BLaER1 treated with 17β-estradiol and CSF1 and Interleukin-3, amounts not matched to agents 10 nM and 100 nM (cell line): ENCODE results near the gene SMURF2.

ENCODE experiments used
- H3K27ac ChIP-seq, 11 experiments: shearing (Covaris generic); formaldehyde crosslinking; 2 replicates each; pipeline ENCODE4 v1.8.1; 2022
- H3K27me3 ChIP-seq, 11 experiments: shearing (Covaris generic); formaldehyde crosslinking; 2 replicates each; pipeline ENCODE4 v1.8.1; 2022
- H3K36me3 ChIP-seq, 11 experiments: shearing (Covaris generic); formaldehyde crosslinking; 2 replicates each; pipeline ENCODE4 v1.8.1; 2022
- H3K4me1 ChIP-seq, 10 experiments: shearing (Covaris generic); formaldehyde crosslinking; 2 replicates each; pipeline ENCODE4 v1.8.1; 2022
- H3K4me2 ChIP-seq, 11 experiments: shearing (Covaris generic); formaldehyde crosslinking; 2 replicates each; pipeline ENCODE4 v1.8.1; 2022
- H3K4me3 ChIP-seq, 10 experiments: shearing (Covaris generic); formaldehyde crosslinking; 2 replicates each; pipeline ENCODE4 v1.8.1; 2022
- H3K9ac ChIP-seq, 11 experiments: shearing (Covaris generic); formaldehyde crosslinking; 2 replicates each; pipeline ENCODE4 v1.8.1; 2022
- H3K9me3 ChIP-seq, 11 experiments: shearing (Covaris generic); formaldehyde crosslinking; replicated peaks in 1 of 11; 2 replicates each; pipeline ENCODE4 v1.8.1; 2022
- H4K20me1 ChIP-seq, 11 experiments: shearing (Covaris generic); formaldehyde crosslinking; 2 replicates each; pipeline ENCODE4 v1.8.1; 2022
- Cebpa-rat ChIP-seq, 11 experiments: shearing (Covaris generic); IDR thresholded peaks; 2 replicates each; pipeline ENCODE4 v1.8.1; 2022

The SMURF2 gene

DNA sequence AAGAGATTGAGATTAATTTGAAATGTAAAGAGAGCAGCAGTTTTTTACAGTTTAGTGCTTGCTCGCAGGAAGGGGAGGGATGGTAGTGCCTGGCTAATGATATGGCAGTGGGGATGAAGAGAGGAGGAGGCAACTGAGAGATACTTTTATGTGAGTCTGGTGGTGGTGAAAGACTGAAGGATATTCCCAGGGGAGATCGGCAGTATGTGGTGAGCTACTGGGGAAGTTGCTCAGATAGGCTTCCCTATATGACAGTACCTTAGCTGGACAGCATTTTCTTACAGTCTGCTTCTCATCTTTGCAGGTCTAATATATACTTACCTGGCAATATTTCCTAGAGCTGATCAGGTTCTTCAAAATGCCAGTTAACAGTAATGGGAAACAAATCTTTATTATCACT is 146.7 kb downstream of the SMURF2 start:
- Histone ChIP-seq H3K9ac (peak overlapping the region in 3 of 11 experiments; percentile 6 to 53 (median 17); a peak in 3 of 22 replicates), H3K4me3 (no peak overlapping the region), H4K20me1 (peaks cover 7 to 53% (median 32%) of the 10 kb centered on the region in 11 experiments; a peak in 15 of 22 replicates), H3K36me3 (peaks cover 89 to 100% (median 97%) of the 10 kb centered on the region in 11 experiments), H3K4me2 (peak overlapping the region; percentile 25 to 69 (median 57); a peak in 20 of 22 replicates), H3K27me3 (no peaks in the 10 kb centered on the region), H3K4me1 (peaks cover 11 to 27% (median 21%) of the 10 kb centered on the region in 10 experiments), H3K9me3 (no peaks in the 10 kb centered on the region), H3K27ac (peak overlapping the region in 3 of 11 experiments; percentile 8 to 32 (median 22); a peak in 1 of 22 replicates)
- TF ChIP-seq Cebpa-rat (IDR thresholded peaks at IDR 0.05): no peak

DNA sequence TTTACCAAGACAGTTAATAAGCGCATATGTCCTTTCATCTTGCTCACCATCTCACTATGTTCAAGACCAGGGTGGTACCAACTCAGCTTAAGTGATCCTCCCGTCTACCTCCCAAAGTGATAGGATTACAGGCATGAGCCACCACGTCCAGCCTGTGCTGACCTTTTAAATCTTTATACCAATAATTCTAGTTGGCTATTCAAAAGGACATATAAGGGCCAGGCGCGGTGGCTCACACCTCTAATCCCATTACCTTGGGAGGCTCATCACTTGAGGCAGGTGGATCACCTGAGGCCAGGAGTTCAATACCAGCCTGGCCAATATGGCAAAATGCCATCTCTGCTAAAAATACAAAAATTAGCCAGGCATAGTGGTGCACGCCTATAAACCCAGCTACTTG is 152.9 kb downstream of the SMURF2 start:
- no peaks in the 10 kb centered on the region for H3K9me3 ChIP-seq
- TF ChIP-seq Cebpa-rat (IDR thresholded peaks at IDR 0.05): no peak
- H3K4me1 ChIP-seq: peaks cover 15 to 29% (median 23%) of the 10 kb centered on the region in 10 experiments
- peaks cover 35 to 74% (median 56%) of the 10 kb centered on the region in 11 experiments for H4K20me1 ChIP-seq
- H3K4me2 ChIP-seq: peak overlapping the region; percentile 6 to 97 (median 84); a peak in 19 of 22 replicates
- H3K27me3 ChIP-seq: no peaks in the 10 kb centered on the region
- peaks cover 58 to 74% (median 64%) of the 10 kb centered on the region in 11 experiments for H3K36me3 ChIP-seq
- no peak overlapping the region; a peak in 1 of 20 replicates for H3K4me3 ChIP-seq
- H3K27ac ChIP-seq: no peak overlapping the region
- peak overlapping the region in 3 of 11 experiments; percentile 24 to 49 (median 26); a peak in 4 of 22 replicates for H3K9ac ChIP-seq

DNA sequence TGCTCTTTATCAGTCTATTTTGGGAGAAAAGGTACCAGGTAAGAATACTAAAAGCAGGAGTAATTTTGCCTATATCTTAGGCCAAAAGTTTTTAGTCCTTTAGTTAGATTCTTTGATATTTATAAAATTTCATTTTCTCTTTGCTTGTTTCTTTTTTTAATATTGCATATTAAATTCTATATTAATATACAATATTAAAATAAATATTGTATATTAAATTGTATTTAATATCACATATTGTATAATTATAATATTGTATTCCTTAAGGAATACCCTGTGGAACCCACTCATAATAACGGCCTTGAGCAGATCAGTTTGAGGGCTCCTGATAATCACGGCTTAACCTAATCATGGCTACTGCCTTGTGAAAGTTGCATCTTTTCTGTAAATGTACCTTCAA is 153.4 kb downstream of the SMURF2 start:
- H3K36me3 ChIP-seq: peaks cover 62 to 74% (median 64%) of the 10 kb centered on the region in 11 experiments
- H3K27ac ChIP-seq: no peak overlapping the region
- no peak for TF ChIP-seq Cebpa-rat (IDR thresholded peaks at IDR 0.05)
- H4K20me1 ChIP-seq: peaks cover 40 to 78% (median 61%) of the 10 kb centered on the region in 11 experiments
- peak overlapping the region; percentile 96 to 100 (median 100); a peak in 17 of 22 replicates for H3K9ac ChIP-seq
- H3K9me3 ChIP-seq: no peaks in the 10 kb centered on the region
- H3K27me3 ChIP-seq: no peaks in the 10 kb centered on the region
- peaks cover 20 to 30% (median 27%) of the 10 kb centered on the region in 10 experiments for H3K4me1 ChIP-seq
- H3K4me3 ChIP-seq: peak overlapping the region in 9 of 10 experiments; percentile 87 to 98 (median 91); a peak in 15 of 20 replicates
- H3K4me2 ChIP-seq: peak overlapping the region; percentile 75 to 97 (median 88)

DNA sequence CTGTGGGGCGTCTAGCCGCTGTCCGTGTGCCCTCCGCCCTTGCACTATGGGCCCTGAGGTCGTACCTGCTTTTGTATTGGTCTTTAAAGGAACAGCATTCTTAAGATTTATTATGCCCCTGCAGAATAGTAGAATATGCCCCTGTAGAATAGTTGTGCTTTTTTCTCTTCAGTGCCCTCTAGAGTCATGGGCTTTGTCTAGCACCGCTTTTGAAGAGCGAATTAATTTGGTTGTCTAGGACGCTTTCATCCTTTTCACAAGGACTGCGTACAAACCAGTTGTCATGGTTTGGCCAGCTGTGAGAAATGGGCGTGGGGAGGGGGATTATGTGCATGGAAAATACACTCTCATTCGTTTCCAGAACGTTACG is 154.7 kb downstream of the SMURF2 start:
- no peak for TF ChIP-seq Cebpa-rat (IDR thresholded peaks at IDR 0.05)
- Histone ChIP-seq H3K4me1 (peaks cover 33 to 42% (median 37%) of the 10 kb centered on the region in 10 experiments), H3K4me3 (peak overlapping the region; percentile 87 to 98 (median 92)), H3K9ac (peak overlapping the region; percentile 96 to 100 (median 100)), H3K9me3 (no peaks in the 10 kb centered on the region), H3K27me3 (no peaks in the 10 kb centered on the region), H3K36me3 (peaks cover 62 to 75% (median 64%) of the 10 kb centered on the region in 11 experiments), H3K4me2 (peak overlapping the region; percentile 75 to 97 (median 88)), H4K20me1 (peaks cover 53 to 79% (median 66%) of the 10 kb centered on the region in 11 experiments), H3K27ac (peak overlapping the region; percentile 95 to 100 (median 100))

DNA sequence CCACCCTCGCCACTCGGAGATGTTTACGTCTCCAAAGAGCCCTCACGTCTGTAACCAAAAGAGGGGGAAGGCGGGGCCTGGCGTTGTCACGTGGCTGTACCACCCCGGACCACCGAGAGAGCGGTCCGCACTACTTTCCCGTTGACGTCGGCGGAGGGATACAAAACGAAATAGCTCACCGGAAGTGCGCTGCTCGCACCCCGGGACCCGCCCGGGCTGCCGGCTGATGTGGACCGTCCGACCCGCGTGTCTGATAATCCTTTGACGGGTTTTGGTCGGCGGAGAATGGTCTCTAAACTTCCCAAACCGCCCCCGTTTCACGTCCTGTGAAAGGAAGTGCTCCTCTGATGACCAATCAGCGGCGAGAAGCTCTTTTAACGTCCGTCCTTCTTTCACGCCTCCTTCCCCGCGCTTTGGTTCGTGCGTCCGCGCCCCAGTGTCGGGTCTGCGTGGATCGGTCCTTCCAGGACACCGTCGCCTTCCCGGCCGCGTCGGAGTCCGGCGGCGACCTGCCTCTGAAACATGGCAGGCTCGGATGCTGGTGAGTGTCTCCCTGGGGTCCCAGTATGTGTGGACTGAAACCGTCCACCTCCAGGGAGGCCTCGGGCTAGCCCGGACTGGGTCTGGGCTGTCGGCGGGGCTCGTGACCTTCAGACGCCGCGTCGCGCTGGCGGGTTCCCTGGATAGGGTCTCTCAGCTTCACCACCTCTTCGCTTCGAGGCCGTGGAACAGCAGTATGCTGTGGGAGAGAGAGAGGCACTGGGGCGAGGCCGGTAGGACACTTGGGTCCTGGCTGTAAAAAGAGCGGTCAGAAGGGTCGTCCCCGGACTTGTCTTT is 155.3 kb downstream of the SMURF2 start, which contains the start of gene CEP95:
CEP95 (plus strand) TSS at position 402 of the 837 bp plus-strand sequence; CDS start at position 523, 121 bp downstream.
- peak within 1 kb of the TSS; percentile 96 to 100 (median 100) for H3K9ac ChIP-seq
- peak within 1 kb of the TSS; percentile 95 to 100 (median 100) for H3K27ac ChIP-seq
- H3K9me3 ChIP-seq: no peaks in the 10 kb centered on the region
- peak within 1 kb of the TSS; percentile 87 to 98 (median 92) for H3K4me3 ChIP-seq
- TF ChIP-seq Cebpa-rat (IDR thresholded peaks at IDR 0.05): no peak
- peaks cover 54 to 85% (median 72%) of the 10 kb centered on the region in 11 experiments for H4K20me1 ChIP-seq
- H3K27me3 ChIP-seq: no peaks in the 10 kb centered on the region
- H3K4me2 ChIP-seq: peak within 1 kb of the TSS; percentile 75 to 97 (median 88)
- H3K4me1 ChIP-seq: peaks cover 39 to 48% (median 42%) of the 10 kb centered on the region in 10 experiments
- H3K36me3 ChIP-seq: peaks cover 63 to 75% (median 65%) of the 10 kb centered on the region in 11 experiments

DNA sequence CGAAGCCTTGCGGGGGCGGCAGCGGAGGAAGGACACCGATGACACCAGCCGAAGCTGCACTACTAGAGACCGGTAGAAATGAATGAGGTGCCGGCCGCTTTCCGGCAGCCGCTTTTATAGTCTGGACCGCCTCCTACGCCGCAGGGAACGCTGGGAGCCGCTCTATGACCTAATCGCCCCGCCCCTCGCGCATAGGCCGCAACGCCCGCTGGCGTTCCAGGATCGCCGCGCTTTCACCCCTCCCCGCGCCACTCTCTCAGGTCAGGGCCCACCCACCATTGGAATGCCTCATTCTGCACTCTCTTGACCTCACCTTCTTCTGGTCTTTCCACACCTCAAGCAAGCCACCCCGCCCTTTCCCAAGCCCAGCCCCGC is 155.9 kb downstream of the SMURF2 start, which contains the start of gene DDX5:
DDX5 (minus strand) TSS at position 89 of the 375 bp plus-strand sequence. CDS start 170 bp downstream, outside the sequence.
- H3K4me1 ChIP-seq: peaks cover 45 to 54% (median 48%) of the 10 kb centered on the region in 10 experiments
- H3K27ac ChIP-seq: peak within 1 kb of the TSS; percentile 95 to 100 (median 100)
- H4K20me1 ChIP-seq: peaks cover 60 to 89% (median 77%) of the 10 kb centered on the region in 11 experiments
- H3K4me3 ChIP-seq: peak within 1 kb of the TSS; percentile 87 to 98 (median 92)
- peaks cover 64 to 75% (median 65%) of the 10 kb centered on the region in 11 experiments for H3K36me3 ChIP-seq
- H3K9me3 ChIP-seq: no peaks in the 10 kb centered on the region
- H3K9ac ChIP-seq: peak within 1 kb of the TSS; percentile 96 to 100 (median 100)
- 0 out of 22 replicates have a peak, but pooled peaks of 1 of the 11 experiments have one; percentile 28 for TF ChIP-seq Cebpa-rat (IDR thresholded peaks at IDR 0.05)
- no peaks in the 10 kb centered on the region for H3K27me3 ChIP-seq
- peak within 1 kb of the TSS; percentile 81 to 97 (median 92) for H3K4me2 ChIP-seq

DNA sequence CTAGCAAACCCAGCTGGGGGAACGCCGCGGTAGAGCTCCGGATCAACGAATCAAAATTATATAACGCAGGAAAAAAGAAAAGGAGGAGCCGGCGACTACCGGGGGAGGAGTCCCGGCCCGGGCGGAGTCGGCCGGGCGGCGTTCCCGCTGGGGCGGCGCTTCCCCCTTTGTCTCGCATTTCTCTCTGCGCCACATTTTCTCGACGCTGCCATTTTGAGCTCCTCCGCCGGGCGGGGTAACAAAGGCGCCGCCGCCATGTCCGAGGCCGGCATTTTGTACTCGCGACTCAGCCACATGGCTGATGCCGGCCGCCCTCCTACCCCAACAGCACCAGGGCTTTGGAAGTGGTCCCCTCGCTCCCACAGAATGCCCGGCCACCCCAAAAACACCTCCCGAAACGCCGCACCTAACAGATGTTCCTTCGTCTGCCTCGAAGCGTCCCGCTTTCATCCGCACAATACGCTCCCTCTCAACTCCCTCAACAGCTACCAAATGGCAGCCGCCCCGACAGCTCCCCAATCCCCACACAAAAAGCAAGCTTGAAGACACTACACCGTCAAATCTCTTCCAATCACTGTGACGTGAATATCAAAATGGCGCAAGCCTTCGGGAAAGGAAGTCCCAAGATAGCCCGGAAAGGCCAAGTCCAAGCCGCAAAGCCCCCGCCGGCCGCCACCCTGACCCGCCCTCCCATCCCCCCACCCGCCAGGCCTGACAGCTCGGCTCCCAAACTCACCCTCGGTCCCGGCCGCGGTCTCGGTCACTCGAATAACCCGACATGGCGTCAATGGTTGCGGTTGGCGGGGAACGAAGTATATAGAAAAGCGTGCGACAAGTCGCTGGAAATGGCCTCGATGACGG is 156.5 kb downstream of the SMURF2 start:
- H3K9me3 ChIP-seq: no peaks in the 10 kb centered on the region
- peak overlapping the region in 10 of 11 experiments; percentile 81 to 96 (median 90); a peak in 18 of 22 replicates for H3K4me2 ChIP-seq
- peaks cover 66 to 89% (median 82%) of the 10 kb centered on the region in 11 experiments for H4K20me1 ChIP-seq
- peak overlapping the region; percentile 96 to 100 (median 100) for H3K9ac ChIP-seq
- peaks cover 64 to 75% (median 65%) of the 10 kb centered on the region in 11 experiments for H3K36me3 ChIP-seq
- H3K4me3 ChIP-seq: peak overlapping the region; percentile 87 to 98 (median 92)
- peak overlapping the region; percentile 95 to 100 (median 100) for H3K27ac ChIP-seq
- H3K4me1 ChIP-seq: peaks cover 51 to 60% (median 55%) of the 10 kb centered on the region in 10 experiments
- TF ChIP-seq Cebpa-rat (IDR thresholded peaks at IDR 0.05): no peak
- no peaks in the 10 kb centered on the region for H3K27me3 ChIP-seq

DNA sequence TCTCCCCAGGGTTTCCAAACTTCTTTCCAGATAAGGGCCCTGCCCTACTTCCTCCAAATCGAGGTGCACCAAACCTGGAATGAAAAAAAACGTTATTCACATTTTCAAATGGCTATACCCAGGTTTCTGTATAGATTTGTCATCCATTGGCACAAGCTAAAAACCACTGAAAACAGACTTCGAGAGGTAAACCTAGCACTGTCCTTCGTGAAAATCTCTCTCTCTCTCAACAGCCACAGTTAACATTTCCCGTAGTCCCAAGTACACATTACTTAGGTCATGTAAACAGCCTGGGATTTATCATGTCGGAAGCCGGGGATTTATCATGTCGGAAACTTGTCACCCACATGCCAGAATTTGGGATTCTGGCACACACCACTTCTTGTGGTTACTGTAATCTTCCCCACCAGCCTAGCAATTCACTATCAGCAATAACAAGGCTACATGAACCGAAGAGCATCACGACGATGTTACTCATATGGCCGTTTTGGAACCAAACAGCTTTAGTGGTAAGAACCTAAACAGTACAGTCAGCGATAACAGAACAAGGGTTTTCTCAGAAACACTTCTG is 157.3 kb downstream of the SMURF2 start:
- H3K9me3 ChIP-seq: no peaks in the 10 kb centered on the region
- peak overlapping the region; percentile 87 to 98 (median 92) for H3K4me3 ChIP-seq
- H3K4me1 ChIP-seq: peaks cover 58 to 67% (median 62%) of the 10 kb centered on the region in 10 experiments
- H3K27ac ChIP-seq: peak overlapping the region; percentile 95 to 100 (median 100)
- peak overlapping the region; percentile 81 to 96 (median 91) for H3K4me2 ChIP-seq
- no peaks in the 10 kb centered on the region for H3K27me3 ChIP-seq
- peak overlapping the region; percentile 96 to 100 (median 100) for H3K9ac ChIP-seq
- peaks cover 73 to 89% (median 82%) of the 10 kb centered on the region in 11 experiments for H4K20me1 ChIP-seq
- TF ChIP-seq Cebpa-rat (IDR thresholded peaks at IDR 0.05): no peak
- H3K36me3 ChIP-seq: peaks cover 64 to 75% (median 65%) of the 10 kb centered on the region in 11 experiments
